Tongue (tissue), 2 donors: ENCODE results near the gene GPR31. TPM values are rescaled to one million over a fixed set of nuclear protein-coding genes. Genes with fewer than 3 reads are reported as not detected.

Experiments used
- DNase-seq: peaks from one replicate; pipeline ENCODE4 v3.0.0-alpha.2; 2015
- total RNA-seq: library from RNA; depleted of rRNA; stranded (reverse); fragments of >200 nt; gene quantifications from one replicate; pipeline ENCODE4 v1.2.3, GENCODE V29; 2014

Gene GPR31
- total RNA-seq, 1 donor from 2014 or later = not detected

- no peak for DNase-seq
These were observed 8.2 kb upstream of the GPR31 start for GRCh38 chr6:167165858-167166471.

- DNase-seq = no peak
These were observed 6.5 kb upstream of the GPR31 start for GRCh38 chr6:167164261-167164660.

GRCh38 chr6:167163476-167164011 is 5.8 kb upstream of the GPR31 start:
- DNase-seq = no peak

DNA sequence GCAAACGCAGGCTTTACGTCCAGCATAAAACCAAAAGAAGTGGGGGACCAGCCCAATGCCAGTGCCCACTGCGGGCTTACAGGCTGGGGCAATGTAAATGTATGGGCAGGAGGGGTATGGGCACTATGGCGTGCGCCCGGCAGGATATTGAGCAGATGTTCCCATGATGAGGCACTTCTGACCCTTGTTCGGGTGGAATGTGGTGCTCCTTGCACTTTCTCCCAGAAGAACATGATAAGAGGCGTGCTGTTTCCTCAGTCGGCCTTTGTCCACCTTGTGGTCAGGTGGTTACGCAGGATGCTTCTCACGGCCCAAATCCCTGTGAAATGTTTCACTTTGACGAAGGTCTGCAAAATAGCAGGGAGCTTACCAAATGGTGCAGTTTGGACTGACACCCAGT is 4.8 kb upstream of the GPR31 start:
- DNase-seq = no peak

DNA sequence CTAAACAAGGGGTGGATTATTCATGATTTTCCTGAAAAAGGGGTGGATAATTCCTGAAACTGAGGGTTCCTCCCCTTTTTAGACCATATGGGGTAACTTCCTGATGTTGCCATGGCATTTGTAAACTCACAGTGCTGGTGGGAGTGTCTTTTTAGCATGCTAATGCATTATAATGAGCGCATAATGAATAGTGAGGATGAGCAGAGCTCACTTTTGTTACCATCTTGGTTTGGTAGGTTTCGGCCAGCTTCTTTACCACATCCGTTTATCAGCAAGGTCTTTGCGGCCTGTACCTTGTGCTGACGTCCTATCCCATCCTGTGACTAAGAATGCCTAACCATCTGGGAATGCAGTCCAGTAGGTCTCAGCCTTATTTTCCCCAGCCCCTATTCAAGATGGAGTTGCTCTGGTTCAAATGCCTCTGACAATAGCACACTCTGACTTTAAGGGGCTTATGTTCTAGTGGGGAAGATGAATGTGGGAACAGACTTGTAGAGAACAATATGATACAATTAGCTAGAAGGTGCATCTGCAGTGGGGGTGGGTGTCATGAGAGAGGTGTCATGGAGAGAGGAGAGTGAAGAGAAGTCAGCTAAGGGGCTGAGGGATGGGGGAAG is 4.2 kb upstream of the GPR31 start:
- no peak for DNase-seq

GRCh38 chr6:167157414-167157813 is 366 bp downstream of the GPR31 start:
- no peak for DNase-seq

- DNase-seq = no peak
These were observed 2.9 kb downstream of the GPR31 start for GRCh38 chr6:167154895-167155294.

DNA sequence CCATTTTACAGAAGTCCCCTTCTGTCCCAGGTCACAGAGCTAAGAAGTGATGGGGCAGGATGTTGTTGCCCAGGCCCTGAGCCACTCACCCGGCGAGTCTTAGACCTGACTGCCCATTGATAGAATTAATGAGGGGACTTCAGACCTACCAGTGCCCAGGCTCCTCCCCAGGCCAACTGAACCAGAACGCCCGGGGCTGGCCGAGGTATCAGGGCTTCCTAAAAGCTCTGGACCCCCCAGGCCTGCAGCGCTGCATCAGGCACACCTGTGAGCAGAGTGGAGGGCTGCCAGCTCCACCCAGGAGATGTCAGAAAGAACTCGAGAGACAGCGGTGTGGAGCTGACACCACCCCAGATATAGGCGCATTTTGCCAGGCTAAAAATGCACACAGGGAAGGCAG is 3.5 kb downstream of the GPR31 start:
- DNase-seq = no peak

GRCh38 chr6:167153521-167153959 is 4.2 kb downstream of the GPR31 start:
- no peak for DNase-seq

DNA sequence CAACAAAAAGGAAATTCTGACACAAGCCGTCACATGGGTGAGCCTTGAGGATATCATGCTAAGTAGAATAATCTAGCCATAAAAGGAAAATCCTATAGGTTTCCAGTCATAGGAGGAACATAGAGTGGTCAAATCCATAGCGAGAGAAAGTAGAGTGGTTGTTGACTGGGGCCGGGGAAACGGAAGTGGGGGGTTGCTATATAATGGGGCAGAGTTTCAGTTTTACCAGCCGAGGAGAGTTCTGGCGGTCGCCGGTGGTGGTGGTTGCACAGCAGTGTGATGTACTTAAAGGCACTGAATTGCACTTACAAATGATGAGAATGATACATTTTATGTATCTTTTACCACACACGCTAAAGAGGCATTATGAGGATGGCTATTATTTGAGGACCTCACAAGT is 4.9 kb downstream of the GPR31 start:
- DNase-seq = no peak

- no peak for DNase-seq
These were observed 6.1 kb downstream of the GPR31 start for GRCh38 chr6:167151648-167152047.

DNA sequence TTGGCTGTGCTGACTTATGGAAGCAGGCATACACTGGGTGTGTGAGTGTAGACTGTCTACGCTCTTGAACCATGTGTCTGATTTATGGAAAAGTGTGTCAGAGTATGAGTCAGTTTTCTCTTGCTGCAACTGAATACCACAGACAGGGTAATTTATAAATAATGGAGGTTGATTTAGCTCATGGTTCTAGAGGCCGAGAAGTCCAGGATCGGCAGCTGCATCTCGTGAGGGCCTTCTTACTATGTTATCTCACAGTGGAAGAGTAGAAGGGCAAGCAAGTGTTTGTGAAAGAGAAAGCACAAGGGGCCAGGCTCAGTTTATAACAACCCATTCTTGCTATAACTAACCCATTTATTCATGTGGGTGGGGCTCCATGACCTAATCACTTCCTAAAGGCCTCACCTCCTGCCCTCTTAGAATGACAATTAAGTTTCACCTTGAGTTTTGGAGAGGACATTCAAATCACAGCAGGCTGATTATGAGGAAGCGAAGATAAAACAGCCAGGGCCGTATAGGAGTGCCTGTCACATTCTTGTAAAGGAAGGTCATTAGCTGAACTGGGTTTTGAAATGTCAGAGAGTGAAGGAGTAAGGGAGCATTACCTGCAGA is 6.7 kb downstream of the GPR31 start:
- DNase-seq = no peak

GRCh38 chr6:167148997-167149396 is 8.8 kb downstream of the GPR31 start:
- DNase-seq = no peak

DNA sequence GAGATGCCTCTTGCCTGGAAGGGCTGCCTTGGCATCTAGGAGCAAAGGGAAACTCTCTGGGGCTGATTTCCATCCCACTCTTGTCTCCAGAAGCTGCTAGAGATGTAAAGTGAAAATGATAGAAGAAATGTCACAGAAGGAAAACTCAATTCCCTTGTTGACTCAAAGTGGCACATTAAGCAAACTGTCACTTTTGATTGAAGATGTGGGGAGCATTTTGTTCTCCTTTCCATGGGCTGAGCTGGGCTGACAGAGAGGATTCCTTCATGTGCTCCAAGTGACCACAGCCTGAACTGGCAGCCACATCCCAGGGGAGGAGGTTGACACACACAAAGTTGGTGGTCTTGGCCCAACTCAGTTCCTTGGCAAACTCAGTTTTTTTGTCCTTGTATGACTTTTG is 9.8 kb downstream of the GPR31 start:
- no peak for DNase-seq

- DNase-seq = no peak
These were observed 10.8 kb downstream of the GPR31 start for GRCh38 chr6:167146977-167147376.

GRCh38 chr6:167146135-167146534 is 11.6 kb downstream of the GPR31 start:
- no peak for DNase-seq

- no peak for DNase-seq
These were observed 12.3 kb downstream of the GPR31 start for GRCh38 chr6:167145461-167145860.

DNA sequence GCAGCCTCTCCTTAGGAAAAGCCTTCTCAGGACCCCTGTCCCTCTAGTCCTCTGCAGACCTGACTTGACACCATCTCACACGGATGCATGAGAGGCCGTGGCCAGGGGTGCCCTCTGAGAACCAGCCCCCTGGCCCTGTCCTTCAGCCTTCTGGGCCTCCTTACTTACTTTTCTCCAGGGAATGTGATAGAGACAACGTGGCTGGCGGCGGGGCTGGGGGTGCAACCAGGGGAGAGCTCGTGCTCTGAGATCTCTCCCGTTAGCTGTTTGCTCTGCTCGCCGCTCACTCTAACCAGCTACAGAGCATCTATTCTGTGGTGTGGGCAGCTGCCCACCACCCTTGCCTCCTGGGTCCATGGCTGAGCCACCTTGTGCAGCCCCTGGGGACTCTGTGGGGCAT is 14.7 kb downstream of the GPR31 start:
- DNase-seq = no peak

- DNase-seq = no peak
These were observed 15.4 kb downstream of the GPR31 start for GRCh38 chr6:167142433-167142761.

DNA sequence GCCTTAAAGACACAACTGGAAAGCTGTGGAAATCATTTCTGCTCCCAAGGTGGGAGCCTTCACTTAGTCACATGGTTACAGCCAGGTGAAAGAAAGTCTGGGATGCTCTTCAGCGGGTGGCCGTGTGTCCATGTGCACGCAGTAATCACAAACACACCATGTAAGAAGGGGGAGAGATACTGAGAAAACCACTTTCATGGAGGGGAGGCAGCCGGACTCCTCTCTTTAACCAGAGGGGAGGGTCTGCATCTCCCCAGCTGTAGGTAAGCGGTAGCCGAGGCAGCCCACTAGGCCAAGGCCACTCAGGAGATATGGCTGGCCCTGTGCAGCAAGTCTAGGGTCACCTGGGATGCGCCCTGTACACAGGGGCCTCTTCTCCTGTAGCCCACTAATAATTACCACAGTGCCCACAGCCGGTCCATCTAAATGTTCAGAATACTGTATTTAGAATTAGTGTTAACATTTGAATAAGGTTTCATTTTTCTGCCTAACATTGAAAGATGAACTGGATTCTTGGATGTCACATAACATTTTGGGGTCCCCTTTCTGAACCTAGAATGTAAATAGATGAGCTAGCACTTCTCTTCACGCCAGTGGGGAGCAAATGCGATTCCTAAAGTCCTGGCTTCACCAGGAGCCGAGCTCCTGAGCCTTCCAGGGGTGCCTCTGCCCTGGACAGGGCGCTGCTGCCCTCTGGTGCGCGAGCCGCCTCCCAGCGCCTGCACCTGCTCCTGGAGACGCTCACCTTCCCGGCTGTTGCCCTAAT is 15.9 kb downstream of the GPR31 start:
- peak; percentile 65 for DNase-seq

- DNase-seq = peak; percentile 77
These were observed 16.9 kb downstream of the GPR31 start for GRCh38 chr6:167140589-167141474.

DNA sequence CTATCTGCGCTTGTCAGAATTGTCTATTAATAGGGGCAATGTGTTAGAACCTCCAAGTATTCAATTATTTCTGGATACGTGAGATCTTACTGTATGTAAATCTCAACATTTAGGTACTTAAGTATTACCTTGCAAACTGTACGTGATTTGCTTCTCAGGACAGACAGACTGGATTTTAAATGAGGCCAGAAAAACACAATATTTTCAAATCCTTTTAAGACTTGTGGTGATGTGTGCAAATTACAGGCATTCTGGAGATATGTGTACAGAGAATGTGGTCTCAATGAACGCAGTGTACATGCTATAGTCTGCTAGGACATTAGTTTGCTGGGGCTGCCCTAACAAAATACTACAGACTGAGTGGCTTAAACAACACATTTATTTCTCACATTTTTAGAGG is 18.0 kb downstream of the GPR31 start:
- DNase-seq = no peak
